AG09309 (cell line): Measurements from ENCODE around the gene NECAB2.

ENCODE experiments used
- DNase-seq: peaks from one replicate; pipeline ENCODE4 v3.0.0-alpha.2; 2010; ENCODE audit warnings: low read depth
- H3K4me3 ChIP-seq: 2 replicates; pipeline ENCODE4 v1.5.1; 2011; ENCODE audit warnings: mild to moderate bottlenecking, low read depth, low read length, moderate library complexity; ENCODE audit not compliant: control insufficient read depth
- CTCF ChIP-seq: IDR thresholded peaks from 2 replicates; pipeline ENCODE4 v1.5.1; 2011; ENCODE audit warnings: mild to moderate bottlenecking, low read depth, low read length, inconsistent platforms; ENCODE audit not compliant: insufficient read depth, control insufficient read depth; ENCODE audit errors: missing control alignments

The NECAB2 gene

GRCh38 chr16:83953796-83954576, 14.1 kb upstream of the NECAB2 start:
- peak; percentile 60 for TF ChIP-seq CTCF
- peak overlapping the region; percentile 74 for H3K4me3 ChIP-seq
- DNase-seq = no peak

GRCh38 chr16:83954577-83955016, 13.4 kb upstream of the NECAB2 start:
- no peak for TF ChIP-seq CTCF
- no peak overlapping the region; the same call in 1 of the 2 replicates for H3K4me3 ChIP-seq
- no peak for DNase-seq

GRCh38 chr16:83955218-83956130, 12.6 kb upstream of the NECAB2 start:
- DNase-seq = peak; percentile 5
- H3K4me3 ChIP-seq = no peak overlapping the region

GRCh38 chr16:83956336-83957289, 11.4 kb upstream of the NECAB2 start:
- DNase-seq = peak; percentile 21
- TF ChIP-seq CTCF = peak; percentile 92
- H3K4me3 ChIP-seq = no peak overlapping the region

More at GRCh38 chr16:83955218-83956130, 12.6 kb upstream of the NECAB2 start:
- no peak for TF ChIP-seq CTCF

- TF ChIP-seq CTCF = no peak
- no peak for DNase-seq
- H3K4me3 ChIP-seq = no peak overlapping the region
Measured at GRCh38 chr16:83957296-83957855, 10.7 kb upstream of the NECAB2 start.
